Metanephros (tissue), 1 donor: ENCODE data around the gene BLNK. TPM values are rescaled to one million over a fixed set of nuclear protein-coding genes. Genes with fewer than 3 reads are reported as not detected.

Experiments used
- total RNA-seq: library from RNA; depleted of rRNA; stranded (reverse); fragments of >200 nt; gene quantifications from one replicate; pipeline ENCODE4 v1.2.3, GENCODE V29; 2014

BLNK gene
- 25.1 TPM for total RNA-seq

DNA sequence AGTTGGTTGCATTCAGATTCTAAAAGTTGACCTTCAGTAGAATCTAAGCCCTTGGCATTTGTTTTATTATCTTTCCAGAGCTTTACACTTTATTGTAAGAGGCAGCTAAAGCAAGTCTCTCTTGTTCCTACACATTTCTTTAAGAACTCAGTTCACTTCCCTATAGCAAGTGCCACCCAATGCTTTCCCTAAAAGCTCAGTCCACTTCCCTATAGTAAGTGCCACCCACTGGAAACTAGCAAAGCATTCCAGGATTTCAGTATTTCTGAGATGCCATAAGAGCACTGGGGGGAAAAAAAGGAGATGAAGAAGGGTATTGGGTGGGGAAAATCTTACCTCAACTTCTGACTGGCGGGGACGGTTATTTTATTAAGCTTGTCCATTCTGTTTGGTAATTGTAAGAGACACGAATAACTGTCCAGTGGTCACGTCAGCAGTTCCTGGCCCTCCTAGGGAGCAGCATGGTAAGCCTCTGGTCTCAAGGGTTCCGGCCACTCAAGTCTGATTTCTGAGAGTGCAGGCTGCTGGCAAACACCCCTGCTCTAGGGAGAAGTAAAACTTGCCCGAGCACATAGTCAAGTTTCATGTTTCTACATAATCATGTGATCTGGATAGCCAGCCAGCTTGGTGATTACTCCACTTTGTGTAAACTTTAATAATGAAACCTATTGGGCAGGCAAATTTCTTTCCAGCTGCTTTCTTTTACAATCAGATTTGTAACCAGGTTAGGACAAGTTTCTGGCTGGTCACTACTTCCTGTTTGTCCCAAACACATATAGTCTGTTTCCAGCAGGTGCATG is at the start of gene BLNK:
Gene BLNK (minus strand): TSS at position 554 of the 800 bp plus-strand sequence. CDS start 171 bp downstream, at position 383.

DNA sequence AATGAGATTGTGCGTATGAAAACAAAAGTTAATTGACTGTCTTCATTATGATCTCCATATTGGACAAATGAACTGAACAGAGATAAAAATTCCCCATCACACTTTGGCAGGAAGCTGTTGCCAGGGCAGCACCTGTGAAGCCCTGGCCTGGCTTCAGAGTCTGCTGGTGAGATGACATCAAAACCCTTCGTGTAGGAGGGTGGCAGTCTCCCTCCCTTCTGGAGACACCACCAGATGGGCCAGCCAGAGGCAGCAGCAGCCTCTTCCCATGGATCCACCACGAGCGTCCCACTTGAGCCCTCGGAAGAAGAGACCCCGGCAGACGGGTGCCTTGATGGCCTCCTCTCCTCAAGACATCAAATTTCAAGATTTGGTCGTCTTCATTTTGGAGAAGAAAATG is 32.9 kb upstream of the BLNK start, which contains the start of gene DNTT:
Gene DNTT (plus strand): TSS at position 205 of the 400 bp plus-strand sequence. CDS start 64 bp downstream, at position 269.

Other genes starting within 250 kb of the BLNK start
- 11.8 TPM for gene CCNJ, start 228.0 kb downstream of the BLNK start, total RNA-seq
- 39.8 TPM for gene ZNF518A, start 141.3 kb downstream of the BLNK start, total RNA-seq
- 0.18 TPM for gene DNTT, start 32.9 kb upstream of the BLNK start, total RNA-seq
- gene OPALIN, start 87.4 kb upstream of the BLNK start, total RNA-seq: not detected
- gene TLL2, start 242.4 kb upstream of the BLNK start, total RNA-seq: 0.53 TPM